Endothelial cell (in vitro differentiated cells): ENCODE data around the gene PASK. TPM values are rescaled to one million over a fixed set of nuclear protein-coding genes. Genes with fewer than 3 reads are reported as not detected.

ENCODE experiments used
- DNase-seq: peaks from one replicate; pipeline ENCODE4 v3.0.0; 2021; ENCODE audit warnings: low spot score
- H3K27ac Mint-ChIP-seq: one replicate; pipeline ENCODE4 v1.8.0; 2021; ENCODE audit warnings: mixed read lengths, inconsistent platforms; ENCODE audit not compliant: unreplicated experiment
- H3K27me3 Mint-ChIP-seq: one replicate; pipeline ENCODE4 v1.8.0; 2021; ENCODE audit warnings: mild to moderate bottlenecking, moderate library complexity, mixed read lengths, inconsistent platforms; ENCODE audit not compliant: unreplicated experiment
- H3K36me3 Mint-ChIP-seq: one replicate; pipeline ENCODE4 v1.8.0; 2021; ENCODE audit warnings: mild to moderate bottlenecking, low read depth, mixed read lengths, inconsistent platforms; ENCODE audit not compliant: unreplicated experiment
- H3K4me1 Mint-ChIP-seq: one replicate; pipeline ENCODE4 v1.8.0; 2021; ENCODE audit warnings: mild to moderate bottlenecking, mixed read lengths, inconsistent platforms; ENCODE audit not compliant: unreplicated experiment
- H3K4me3 Mint-ChIP-seq: one replicate; pipeline ENCODE4 v1.8.0; 2021; ENCODE audit warnings: mild to moderate bottlenecking, mixed read lengths, inconsistent platforms; ENCODE audit not compliant: unreplicated experiment
- H3K9me3 Mint-ChIP-seq: one replicate; pipeline ENCODE4 v1.8.0; 2021; ENCODE audit warnings: mixed read lengths, inconsistent platforms; ENCODE audit not compliant: unreplicated experiment
- total RNA-seq: library from RNA; stranded (reverse); fragmentation: NEBNext Ultra II Directional; extraction: Animal tissue kit (Norgen Biotek cat#: 25700); gene quantifications from one replicate; pipeline ENCODE4 v1.2.1, GENCODE V29; 2021; ENCODE audit not compliant: unreplicated experiment
- TF ChIP-seq, protein P1 (sequence below): fragments of 200-600 bp; sonication (generic); IDR thresholded peaks from one replicate; pipeline ENCODE4 v1.5.0; 2021; ENCODE audit warnings: antibody characterized with exemption; ENCODE audit not compliant: unreplicated experiment

PASK gene
- total RNA-seq, 1 donor from 2014 or later = 39.7 TPM

- no peak overlapping the region for H3K27ac Mint-ChIP-seq
- no peak for DNase-seq
These were observed 83.9 kb downstream of the PASK start for GRCh38 chr2:241065355-241065803.

DNA sequence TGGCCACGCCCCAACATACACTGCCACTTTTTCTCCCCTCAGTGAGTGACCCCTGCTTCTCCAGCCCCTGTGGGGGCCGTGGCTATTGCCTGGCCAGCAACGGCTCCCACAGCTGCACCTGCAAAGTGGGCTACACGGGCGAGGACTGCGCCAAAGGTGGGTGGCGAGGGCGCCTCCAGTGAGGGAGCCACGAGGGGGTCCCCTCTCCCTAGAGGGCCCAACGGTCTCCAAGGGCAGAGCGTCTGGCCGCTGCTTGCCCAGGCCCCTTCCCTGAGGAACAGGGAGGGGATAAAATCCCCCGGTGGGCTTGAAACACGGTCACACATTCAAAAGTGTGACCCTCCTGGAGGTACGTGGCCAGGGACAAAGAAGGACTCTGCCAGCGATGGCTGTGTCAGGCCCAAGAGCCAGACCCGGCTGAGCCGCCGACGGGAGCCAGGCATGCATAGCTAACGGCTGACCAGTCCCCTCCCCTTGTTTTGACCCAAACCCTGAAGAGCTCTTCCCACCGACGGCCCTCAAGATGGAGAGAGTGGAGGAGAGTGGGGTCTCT lies 84.4 kb downstream of the PASK start:
- Mint-ChIP-seq H3K9me3 (no peaks in the 10 kb centered on the region), H3K4me3 (no peak overlapping the region), H3K36me3 (no peaks in the 10 kb centered on the region), H3K4me1 (no peaks in the 10 kb centered on the region), H3K27ac (no peak overlapping the region), H3K27me3 (peaks cover 7% of the 10 kb centered on the region)
- TF ChIP-seq, protein P1, sequence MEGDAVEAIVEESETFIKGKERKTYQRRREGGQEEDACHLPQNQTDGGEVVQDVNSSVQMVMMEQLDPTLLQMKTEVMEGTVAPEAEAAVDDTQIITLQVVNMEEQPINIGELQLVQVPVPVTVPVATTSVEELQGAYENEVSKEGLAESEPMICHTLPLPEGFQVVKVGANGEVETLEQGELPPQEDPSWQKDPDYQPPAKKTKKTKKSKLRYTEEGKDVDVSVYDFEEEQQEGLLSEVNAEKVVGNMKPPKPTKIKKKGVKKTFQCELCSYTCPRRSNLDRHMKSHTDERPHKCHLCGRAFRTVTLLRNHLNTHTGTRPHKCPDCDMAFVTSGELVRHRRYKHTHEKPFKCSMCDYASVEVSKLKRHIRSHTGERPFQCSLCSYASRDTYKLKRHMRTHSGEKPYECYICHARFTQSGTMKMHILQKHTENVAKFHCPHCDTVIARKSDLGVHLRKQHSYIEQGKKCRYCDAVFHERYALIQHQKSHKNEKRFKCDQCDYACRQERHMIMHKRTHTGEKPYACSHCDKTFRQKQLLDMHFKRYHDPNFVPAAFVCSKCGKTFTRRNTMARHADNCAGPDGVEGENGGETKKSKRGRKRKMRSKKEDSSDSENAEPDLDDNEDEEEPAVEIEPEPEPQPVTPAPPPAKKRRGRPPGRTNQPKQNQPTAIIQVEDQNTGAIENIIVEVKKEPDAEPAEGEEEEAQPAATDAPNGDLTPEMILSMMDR = no peak
- DNase-seq = no peak

More at GRCh38 chr2:241065355-241065803, 83.9 kb downstream of the PASK start:
- H3K4me3 Mint-ChIP-seq = no peak overlapping the region
- H3K9me3 Mint-ChIP-seq = no peaks in the 10 kb centered on the region
- peaks cover 7% of the 10 kb centered on the region for H3K27me3 Mint-ChIP-seq
- no peaks in the 10 kb centered on the region for H3K36me3 Mint-ChIP-seq
- TF ChIP-seq, protein P1 = no peak
- H3K4me1 Mint-ChIP-seq = no peaks in the 10 kb centered on the region

DNA sequence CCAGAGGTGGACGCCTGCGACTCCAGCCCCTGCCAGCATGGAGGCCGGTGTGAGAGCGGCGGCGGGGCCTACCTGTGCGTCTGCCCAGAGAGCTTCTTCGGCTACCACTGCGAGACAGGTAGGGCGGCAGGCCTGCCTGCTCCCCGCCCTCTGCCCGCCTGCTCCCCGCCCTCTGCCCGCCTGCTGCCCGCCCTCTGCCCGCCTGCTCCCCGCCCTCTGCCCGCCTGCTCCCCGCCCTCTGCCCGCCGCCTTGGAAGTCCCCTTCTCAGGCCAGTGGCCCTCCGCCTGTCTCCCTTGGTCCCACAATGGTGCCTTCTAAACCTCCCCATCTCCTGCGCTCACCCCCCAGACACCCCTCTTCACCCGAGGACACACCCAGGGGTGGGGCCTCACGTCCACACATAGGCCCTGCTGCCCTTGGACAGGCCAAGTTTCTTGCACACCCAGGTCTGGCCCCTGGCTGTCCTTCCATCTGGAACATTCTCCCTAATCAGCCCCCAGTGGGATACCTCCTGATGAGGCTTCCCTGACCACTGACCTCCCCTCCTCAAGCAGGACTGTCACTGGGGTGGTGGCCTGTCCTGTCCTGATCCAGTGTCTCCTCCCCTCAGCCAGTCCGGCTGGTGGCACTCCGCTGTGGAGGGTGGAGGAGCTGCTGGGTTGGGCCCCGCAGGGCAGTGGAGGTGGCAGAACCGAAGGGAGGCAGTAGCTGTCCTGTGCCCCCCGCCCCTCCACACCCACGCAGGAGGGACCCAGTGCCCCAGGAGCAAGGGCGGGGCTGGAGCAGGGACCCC lies 85.1 kb downstream of the PASK start:
- peak; percentile 13 for DNase-seq
- H3K4me3 Mint-ChIP-seq = no peak overlapping the region
- no peaks in the 10 kb centered on the region for H3K4me1 Mint-ChIP-seq
- TF ChIP-seq, protein P1 = no peak
- H3K27ac Mint-ChIP-seq = no peak overlapping the region
- no peaks in the 10 kb centered on the region for H3K36me3 Mint-ChIP-seq
- no peaks in the 10 kb centered on the region for H3K9me3 Mint-ChIP-seq
- peaks cover 7% of the 10 kb centered on the region for H3K27me3 Mint-ChIP-seq

GRCh38 chr2:241063587-241063986 lies 85.7 kb downstream of the PASK start:
- Mint-ChIP-seq H3K27me3 (peaks cover 7% of the 10 kb centered on the region), H3K4me3 (no peak overlapping the region), H3K27ac (no peak overlapping the region), H3K36me3 (no peaks in the 10 kb centered on the region), H3K9me3 (no peaks in the 10 kb centered on the region), H3K4me1 (no peaks in the 10 kb centered on the region)
- TF ChIP-seq, protein P1 = no peak
- DNase-seq = peak; percentile 3

DNA sequence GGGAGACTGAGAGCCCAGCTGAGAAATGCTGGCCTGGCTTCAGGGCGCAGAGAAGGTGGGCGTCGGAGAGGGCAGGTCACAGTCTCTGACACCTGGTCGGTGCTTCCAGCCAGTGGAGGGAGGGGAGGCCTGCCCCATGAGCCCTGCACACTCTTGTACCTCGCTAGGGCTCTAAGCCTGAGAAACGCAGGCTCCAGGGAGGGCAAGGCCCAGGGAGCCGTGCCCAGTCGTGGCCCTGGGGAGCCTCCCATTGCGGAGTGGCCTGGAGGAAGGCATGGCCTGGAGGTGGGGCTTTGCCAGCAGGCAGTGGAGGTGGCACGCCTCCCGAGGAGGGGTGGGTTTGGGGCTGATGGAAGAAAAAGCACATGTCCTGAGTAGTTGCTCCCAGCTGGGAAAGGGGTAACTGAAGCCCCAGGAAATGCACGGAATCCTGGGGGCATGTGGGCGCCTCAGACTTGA lies 86.2 kb downstream of the PASK start:
- Mint-ChIP-seq H3K36me3 (no peaks in the 10 kb centered on the region), H3K27me3 (peaks cover 3% of the 10 kb centered on the region), H3K27ac (no peak overlapping the region), H3K4me3 (no peak overlapping the region), H3K9me3 (no peaks in the 10 kb centered on the region), H3K4me1 (no peaks in the 10 kb centered on the region)
- DNase-seq = peak; percentile 3
- TF ChIP-seq, protein P1 = no peak
